GM18868 (cell line): ENCODE data around the gene AVL9.
"Not testable (repeated sequence)": the region's sequence is repeated elsewhere in the genome, so short reads cannot be mapped to it uniquely, and the experiment has no call there.

Source experiments
- ATAC-seq: cut with Tn5 transposase; IDR thresholded peaks from one replicate; pipeline ENCODE4 v1.9.1; 2021; ENCODE audit warnings: mild to moderate bottlenecking, moderate library complexity; ENCODE audit not compliant: unreplicated experiment

Gene AVL9

DNA sequence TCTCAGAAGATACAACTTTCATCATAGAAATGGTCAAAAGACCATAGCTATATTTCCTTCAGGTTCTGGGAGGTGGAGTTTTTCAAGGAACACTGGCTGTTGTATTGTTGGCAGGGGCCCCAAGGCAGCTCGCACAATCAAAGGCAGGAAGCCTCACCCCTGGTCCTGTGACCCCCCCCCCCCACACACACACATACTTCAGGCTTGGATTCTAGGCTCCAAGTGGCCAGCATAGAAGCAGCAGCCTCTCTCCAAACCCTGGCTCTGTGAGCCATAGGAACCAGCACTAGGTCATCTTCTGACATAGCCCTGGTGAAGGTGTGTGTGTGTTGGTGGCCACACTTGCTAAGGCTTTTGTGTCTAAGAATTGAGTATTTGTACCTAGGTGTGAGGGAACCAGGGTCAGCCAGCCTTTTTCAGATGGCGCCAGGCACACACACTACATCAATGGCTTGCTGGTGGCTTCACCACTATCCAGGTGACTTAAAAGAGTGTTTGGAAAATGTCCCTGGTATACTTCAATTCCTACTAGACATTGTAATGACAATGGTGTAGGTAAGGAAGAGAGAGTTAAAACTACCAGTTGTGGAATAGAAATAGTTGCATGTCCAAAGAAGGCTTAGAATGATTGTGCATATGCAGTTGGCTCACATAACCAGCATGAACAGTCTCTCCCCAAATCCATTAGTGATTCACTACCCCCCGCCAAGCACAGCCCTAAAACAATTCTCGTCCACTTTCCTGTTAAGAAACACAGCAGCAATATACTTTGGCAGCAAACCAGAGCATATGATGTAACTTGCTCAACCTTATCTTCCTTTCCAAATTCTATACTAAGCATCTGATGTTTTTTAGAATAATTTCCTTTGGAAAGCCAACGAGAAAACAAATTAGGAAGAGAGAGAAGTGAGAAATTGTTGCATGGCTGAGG is 91.3 kb downstream of the AVL9 start:
- ATAC-seq, result no peak

- no peak for ATAC-seq
Measured at GRCh38 chr7:32587411-32587948, 92.2 kb downstream of the AVL9 start.

DNA sequence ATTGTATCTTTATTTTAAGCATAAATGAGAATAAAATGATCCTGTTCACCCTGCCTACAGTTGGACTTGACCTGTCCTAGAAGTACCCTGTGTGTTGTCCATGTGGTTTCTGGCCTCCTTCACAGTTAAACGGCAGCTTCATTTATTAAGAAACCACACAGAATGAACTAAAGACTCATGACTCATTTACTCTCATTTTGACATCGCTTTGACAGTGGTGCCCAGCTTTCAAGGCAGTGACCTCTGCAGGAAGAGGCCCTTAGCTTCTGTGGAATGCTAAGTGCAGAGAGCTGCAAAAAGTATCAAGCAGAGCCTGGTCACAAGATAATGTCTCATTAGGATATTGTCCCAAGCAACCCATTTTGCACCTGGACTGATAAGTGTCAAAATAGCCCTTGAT is 93.4 kb downstream of the AVL9 start:
- ATAC-seq, result peak; percentile 52

GRCh38 chr7:32591938-32592337 is 96.6 kb downstream of the AVL9 start:
- no peak for ATAC-seq

GRCh38 chr7:32592701-32593100 is 97.4 kb downstream of the AVL9 start:
- ATAC-seq, result no peak

DNA sequence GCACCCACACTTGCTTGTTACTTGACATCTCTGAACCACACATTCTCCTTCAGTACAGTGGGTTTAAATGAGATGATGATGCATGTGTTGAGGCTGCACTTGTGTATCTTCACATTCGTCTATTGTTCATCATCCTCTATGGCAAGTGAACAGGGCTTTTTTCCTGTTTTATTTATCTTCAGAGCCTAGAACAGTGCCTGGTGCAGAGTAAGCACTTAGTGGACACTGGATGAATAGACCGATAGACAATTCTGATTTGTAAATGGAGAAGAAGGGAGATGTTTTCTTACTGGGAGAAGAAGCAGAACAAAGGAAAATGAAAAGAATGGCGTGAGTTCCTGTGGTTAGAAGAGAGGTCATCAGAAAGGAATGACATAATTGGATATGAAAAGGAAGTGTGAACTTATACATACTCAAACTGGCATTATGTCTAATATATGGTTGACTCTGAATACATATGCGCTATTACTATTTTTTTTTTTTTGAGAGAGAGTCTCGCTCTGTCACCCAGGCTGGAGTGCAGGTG is 99.7 kb downstream of the AVL9 start:
- ATAC-seq, result no peak

- not testable (repeated sequence) for ATAC-seq
Measured at GRCh38 chr7:32601196-32601595, 105.9 kb downstream of the AVL9 start.

DNA sequence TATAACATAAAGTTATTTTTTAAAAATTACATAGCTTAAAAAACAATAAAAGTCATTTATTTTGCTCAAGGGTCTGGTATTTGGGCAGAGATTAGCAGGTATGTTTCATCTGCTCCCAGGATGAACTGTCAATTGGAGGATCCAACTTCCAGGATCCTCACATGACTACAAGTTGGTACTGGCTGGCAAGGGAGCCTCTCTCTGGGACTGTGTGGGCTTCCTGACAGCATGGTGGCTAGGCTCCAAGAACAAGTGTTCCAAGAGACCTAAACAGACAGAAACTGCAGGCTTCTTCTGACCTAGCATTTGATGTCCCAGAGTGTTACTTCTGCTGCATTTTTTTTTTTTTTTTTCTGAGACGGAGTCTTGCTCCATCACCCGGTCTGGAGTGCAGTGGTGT is 107.2 kb downstream of the AVL9 start:
- no peak for ATAC-seq

DNA sequence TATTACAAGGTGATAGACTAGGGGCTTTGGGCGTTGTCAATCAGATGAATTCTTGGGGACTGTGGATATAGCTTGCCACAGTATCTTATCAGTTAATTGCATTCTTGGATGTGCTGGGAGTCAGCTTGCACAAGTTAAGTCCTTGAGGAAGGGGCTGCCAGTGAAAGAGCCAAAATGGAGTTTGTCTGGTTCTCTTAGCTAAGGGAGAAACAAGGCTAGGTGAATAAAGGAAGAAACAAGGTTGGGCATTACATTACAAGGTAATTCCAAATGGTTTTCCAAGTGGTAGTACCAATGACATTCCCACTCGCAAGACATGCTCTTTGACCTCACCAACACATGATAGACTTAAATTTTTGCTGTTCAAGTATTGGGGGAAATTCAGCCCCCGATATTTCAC is 108.2 kb downstream of the AVL9 start:
- not testable (repeated sequence) for ATAC-seq

DNA sequence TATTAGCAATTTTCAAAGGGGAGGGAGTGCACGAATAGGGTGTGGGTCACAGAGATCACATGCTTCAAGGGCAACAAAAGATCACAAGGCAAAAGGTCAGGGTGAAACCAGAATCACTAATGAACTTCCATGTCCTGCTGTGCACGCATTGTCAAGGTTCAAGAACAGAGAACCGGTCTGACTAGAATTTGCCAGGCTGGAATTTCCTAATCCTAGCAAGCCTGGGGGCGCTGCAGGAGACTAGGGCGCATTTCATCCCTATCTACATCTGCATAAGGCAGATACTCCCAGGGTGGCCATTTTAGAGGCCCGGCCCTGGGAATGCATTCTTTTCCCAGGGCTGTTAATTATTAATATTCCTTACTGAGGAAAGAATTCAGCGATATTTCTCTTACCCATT is 108.8 kb downstream of the AVL9 start:
- ATAC-seq, result not testable (repeated sequence)

DNA sequence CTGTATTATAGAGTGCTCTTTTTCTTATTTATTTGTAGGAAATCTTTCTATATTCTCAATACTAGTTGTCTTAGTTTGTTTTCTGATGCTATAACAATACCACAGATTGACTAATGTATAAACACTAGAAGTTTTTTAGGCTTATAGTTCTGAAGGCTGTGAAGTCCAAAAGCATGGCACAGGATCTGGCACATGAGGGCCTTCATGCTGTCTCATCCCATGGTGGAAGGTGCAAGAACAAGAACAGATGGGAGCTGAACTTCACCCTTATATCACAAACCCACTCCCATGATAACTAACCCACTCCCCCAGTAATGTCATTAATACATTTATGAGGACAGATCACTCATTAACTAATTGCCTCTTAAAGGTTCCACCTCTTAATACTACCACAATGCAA is 109.7 kb downstream of the AVL9 start:
- no peak for ATAC-seq

- no peak for ATAC-seq
Measured at GRCh38 chr7:32609463-32609862, 114.2 kb downstream of the AVL9 start.

DNA sequence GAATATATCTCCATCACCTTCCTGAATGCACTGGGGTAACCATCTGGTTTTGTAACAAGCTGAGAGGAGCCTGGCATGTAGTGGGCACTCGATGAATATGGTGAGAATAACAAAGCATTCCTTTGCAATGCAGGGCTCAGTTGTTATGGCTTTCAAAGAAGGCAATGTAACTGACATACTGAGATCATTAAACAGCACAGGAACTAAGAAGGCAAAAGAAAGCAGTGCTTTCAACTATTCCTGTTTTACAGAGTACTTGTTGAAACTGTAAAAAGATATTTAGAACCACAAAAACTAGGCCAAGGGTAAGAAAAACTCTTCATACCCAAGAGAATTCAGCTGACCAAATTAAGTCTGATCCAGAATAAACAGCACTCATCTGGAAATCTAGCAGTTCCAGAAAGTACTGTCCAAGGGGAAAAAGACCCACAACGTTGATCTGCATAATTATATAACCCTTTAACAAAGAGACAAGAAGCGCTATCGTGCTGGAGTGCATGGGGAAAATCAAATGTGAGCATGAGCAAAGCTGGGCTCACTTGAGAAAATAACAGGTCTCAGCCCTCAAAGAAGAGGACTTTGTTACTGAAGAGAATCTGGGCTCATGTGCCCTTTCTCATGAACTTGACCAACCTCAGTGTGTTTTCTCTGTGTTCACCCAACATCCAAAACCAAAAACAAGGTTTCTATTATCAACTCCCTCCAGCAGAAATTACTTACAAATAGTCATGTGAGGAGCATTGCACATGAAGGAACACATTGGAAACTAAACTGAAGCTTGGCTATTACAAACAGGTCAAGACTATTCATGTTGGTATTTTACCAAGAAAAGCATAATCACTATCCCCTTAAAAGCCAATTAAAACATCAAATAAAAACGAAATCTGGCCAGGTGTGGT is 116.2 kb downstream of the AVL9 start:
- ATAC-seq, result no peak

DNA sequence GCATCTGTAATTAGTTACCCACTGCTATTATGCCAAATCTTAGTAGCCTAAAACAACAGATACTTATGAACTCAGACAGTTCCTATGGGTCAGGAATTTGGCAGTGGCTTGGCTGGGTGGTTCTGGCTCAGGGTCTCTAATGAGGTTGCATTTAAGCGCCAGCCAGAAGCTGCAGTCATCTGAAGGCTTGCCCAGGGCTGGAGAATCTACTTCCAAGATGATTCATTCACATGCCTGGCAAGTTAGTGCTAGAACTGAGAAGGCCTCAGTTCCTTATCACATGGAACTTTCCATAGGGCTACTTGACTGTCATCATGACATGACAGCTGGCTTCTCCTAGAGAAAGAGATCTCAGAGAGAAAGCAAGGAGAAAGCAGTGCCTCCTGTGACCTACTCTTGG is 121.3 kb downstream of the AVL9 start:
- no peak for ATAC-seq

DNA sequence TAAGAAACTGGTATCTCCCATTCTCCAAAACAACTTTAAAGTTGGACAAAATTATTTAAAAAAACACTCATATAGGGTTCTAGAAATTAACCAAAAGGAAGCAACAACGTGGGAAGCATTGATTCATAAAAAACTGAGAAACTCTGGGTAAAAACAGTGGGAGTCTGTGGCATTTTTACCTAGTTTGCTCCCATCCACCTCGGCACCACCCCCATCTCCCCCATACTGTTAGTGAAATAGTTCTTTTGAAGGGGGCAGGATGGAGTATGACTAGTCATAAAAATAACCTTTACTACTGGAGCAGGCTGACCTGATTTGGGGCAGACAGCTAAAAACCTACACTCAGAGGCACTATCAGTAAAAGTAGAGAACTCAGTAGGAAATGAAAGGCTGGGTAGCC is 123.2 kb downstream of the AVL9 start:
- no peak for ATAC-seq

GRCh38 chr7:32618987-32619386 is 123.7 kb downstream of the AVL9 start:
- ATAC-seq, result no peak

GRCh38 chr7:32619416-32619815 is 124.1 kb downstream of the AVL9 start:
- ATAC-seq, result not testable (repeated sequence)

GRCh38 chr7:32631021-32631420 is 135.7 kb downstream of the AVL9 start:
- ATAC-seq, result no peak

DNA sequence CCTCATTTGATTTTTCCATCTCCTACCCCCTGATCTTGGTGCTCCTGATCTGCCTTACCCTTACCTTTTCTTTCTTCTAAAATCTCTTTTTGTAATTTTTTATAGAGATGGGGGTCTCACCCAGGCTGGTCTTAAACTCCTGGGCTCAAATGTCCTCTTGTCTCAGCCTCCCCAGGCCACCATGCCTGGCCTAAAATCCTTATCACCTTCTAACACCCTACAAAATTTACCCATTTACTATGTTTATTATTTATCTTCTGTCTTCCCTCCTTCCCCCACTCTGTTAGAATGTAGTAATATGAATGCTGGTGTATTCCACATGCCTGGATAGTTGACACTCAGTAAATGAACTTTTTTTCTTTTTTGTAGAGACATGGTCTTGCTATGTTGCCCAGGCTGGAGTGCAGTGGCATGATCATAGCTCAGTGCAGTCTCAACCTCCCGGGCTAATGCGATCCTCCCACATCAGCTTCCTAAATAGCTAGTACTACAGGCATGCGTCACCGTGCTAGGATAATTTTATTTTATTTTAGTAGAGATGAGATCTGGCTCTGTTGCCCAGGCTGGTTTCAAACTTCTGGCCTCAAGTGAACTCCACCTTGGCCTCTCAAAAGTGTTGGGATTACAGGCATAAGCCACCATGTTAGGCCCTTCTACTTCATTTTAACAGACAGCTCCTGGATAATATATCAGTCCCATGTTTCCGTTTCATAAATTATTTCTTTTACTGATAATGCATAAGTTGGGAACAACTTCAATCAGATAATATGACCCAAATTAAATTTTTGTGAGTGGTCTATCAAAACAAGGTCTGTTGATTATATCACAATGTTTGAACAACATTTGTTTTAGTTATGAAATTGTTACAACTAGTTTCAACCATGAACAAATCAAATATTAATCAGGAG is 136.6 kb downstream of the AVL9 start:
- ATAC-seq, result not testable (repeated sequence)

GRCh38 chr7:32633446-32633845 is 138.2 kb downstream of the AVL9 start:
- not testable (repeated sequence) for ATAC-seq
